GM18951 (cell line): ENCODE results near the gene PLSCR2.
"Not testable (repeated sequence)": the region's sequence is repeated elsewhere in the genome, so short reads cannot be mapped to it uniquely, and the experiment has no call there.

ENCODE experiments used
- POLR2A ChIP-seq: IDR thresholded peaks from 4 replicates; pipeline ENCODE4 v1.6.1; 2011; ENCODE audit warnings: mild to moderate bottlenecking; ENCODE audit not compliant: insufficient read length, insufficient read depth; ENCODE audit errors: extremely low read depth
- in situ Hi-C: fragments of 300-500 bp; cut with MboI; formaldehyde crosslinking; loops from one replicate; pipeline ENCODE4 v1.12.0; 2022; ENCODE audit warnings: low sequenced_read_pairs, mixed read lengths, inconsistent platforms; ENCODE audit not compliant: unreplicated experiment

The PLSCR2 gene

GRCh38 chr3:146498002-146498736 lies 28.8 kb upstream of the PLSCR2 start:
- in situ Hi-C loops, result no loop called here
- TF ChIP-seq POLR2A, result no peak

DNA sequence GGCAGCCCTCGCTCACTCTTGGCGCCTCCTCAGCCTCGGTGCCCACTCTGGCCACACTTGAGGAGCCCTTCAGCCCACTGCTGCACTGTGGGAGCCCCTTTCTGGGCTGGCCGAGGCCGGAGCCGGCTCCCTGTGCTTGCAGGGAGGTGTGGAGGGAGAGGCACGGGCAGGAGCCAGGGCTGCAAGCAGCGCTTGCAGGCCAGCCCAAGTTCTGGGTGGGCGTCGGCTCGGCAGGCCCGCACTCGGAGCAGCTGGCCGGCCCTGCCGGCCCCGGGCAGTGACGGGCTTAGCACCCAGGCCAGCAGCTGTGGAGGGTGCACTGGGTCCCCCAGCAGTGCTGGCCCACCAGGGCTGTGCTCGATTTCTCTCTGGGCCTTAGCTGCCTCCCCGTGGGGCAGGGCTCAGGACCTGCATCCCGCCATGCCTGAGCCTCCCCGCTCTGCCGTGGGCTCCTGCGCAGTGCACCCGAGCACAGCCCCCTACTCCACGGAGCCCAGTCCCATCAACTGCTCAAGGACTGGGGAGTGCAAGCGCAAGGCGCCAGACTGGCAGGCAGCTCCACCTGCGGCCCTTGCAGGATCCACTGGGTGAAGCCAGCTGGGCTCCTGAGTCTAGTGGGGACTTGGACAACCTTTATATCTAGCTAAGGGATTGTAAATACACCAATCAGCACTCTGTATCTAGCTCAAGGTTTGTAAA lies 27.9 kb upstream of the PLSCR2 start:
- in situ Hi-C loops, result not testable (repeated sequence)

DNA sequence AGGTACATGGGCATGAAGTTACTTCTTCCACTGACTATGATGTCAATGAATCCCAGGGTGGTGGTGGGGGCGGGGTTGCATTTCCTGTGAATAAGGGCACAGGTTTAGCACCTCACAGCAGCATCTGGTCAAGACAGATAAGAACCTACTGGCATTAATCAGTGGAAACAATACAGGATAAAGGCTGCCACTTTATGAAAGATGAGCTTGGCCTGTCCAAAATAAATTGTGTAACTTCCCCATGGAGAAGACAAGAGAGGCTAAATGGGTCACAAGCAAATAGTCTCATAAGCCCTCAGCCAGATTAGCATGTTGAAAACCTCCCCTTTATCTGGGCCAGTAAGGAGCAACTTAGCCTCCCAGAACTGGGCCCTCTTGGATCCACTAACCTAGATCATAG lies 27.4 kb upstream of the PLSCR2 start:
- TF ChIP-seq POLR2A, result no peak
- in situ Hi-C loops, result no loop called here

- TF ChIP-seq POLR2A, result no peak
- in situ Hi-C loops, result no loop called here
Observed at GRCh38 chr3:146496251-146496650, 26.9 kb upstream of the PLSCR2 start.

DNA sequence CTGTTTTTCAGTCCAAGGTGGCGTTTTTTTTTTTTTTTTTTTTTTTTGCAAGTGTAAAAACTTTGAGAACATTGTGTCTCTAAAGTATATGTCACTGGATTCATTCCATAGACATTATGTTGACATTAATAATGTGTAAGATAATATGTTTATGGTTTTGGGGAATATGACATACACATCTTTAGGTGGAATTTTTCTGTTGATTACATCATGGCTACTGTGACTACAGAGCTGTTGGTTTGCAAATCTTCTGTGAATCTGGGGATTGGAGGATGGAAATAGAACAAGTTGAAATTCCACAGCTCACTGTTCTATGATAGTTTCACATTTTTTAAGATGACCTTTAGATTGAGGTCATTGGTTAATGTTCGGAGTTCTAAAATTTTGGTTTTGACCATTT lies 24.4 kb upstream of the PLSCR2 start:
- in situ Hi-C loops, result no loop called here
- no peak for TF ChIP-seq POLR2A

- no peak for TF ChIP-seq POLR2A
- in situ Hi-C loops, result no loop called here
Observed at GRCh38 chr3:146493221-146493620, 23.9 kb upstream of the PLSCR2 start.

- TF ChIP-seq POLR2A, result no peak
- in situ Hi-C loops, result no loop called here
Observed at GRCh38 chr3:146491303-146491702, 21.9 kb upstream of the PLSCR2 start.

- in situ Hi-C loops, result no loop called here
Observed at GRCh38 chr3:146485297-146485696, 15.9 kb upstream of the PLSCR2 start.

DNA sequence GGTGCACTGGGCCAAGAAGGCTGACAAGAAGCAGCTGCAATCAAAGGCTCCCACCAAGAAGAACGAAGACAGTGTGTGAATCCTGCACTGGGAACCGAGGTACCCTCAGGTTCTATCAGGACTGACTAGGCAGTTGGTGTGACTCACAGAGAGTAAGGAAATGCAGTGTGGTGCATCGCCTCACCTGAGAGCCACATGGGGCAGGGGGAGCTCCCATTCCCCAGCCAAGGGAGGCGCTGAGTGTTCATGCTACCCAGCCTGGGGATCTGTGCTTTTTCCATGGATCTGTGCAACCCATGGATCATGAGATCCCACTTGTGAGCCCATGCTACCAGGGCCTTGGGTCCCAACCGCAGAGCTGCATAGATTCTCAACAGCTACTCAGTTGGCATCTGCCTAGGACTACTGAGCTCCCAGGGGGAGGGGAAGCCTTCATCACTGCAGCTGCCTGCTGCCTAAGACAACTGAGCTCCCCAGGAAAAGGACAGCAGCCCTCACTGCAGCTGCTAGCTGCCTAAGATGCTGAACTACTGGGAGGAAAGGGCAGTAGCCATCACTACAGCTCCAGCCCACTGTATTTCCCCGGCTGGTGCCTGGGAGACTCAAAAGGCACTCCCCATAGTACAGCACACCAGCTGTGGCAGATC lies 6.9 kb upstream of the PLSCR2 start:
- no peak for TF ChIP-seq POLR2A
- in situ Hi-C loops, result no loop called here

More at GRCh38 chr3:146485297-146485696, 15.9 kb upstream of the PLSCR2 start:
- no peak for TF ChIP-seq POLR2A

DNA sequence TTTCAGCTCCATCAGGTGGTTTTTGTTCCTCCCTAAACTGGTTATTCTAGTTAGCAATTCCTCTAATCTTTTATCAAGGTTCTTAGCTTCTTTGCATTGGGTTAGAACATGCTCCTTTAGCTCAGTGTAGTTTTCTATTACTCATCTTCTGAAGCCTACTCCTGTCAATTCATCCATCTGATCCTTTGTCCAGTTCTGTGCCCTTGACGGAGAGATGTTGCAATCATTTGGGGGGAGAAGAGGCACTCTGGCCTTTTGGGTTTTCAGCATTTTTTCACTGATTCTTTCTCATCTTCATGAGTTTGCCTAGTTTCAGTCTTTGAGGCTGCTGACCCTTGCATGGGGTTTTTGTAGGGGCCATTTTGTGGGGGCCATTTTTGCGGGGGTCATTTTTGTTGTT lies 5.6 kb upstream of the PLSCR2 start:
- in situ Hi-C loops, result not testable (repeated sequence)

- in situ Hi-C loops, result no loop called here
- TF ChIP-seq POLR2A, result no peak
Observed at GRCh38 chr3:146473726-146474125, 4.4 kb upstream of the PLSCR2 start.

GRCh38 chr3:146472611-146473010 lies 3.2 kb upstream of the PLSCR2 start:
- in situ Hi-C loops, result no loop called here
- no peak for TF ChIP-seq POLR2A

GRCh38 chr3:146471012-146471411 lies 1.7 kb upstream of the PLSCR2 start:
- no peak for TF ChIP-seq POLR2A
- in situ Hi-C loops, result no loop called here

GRCh38 chr3:146470425-146470990 lies 1.1 kb upstream of the PLSCR2 start:
- in situ Hi-C loops, result no loop called here
- no peak for TF ChIP-seq POLR2A
